Stimulated activated CD8-positive, alpha-beta memory T cell treated with anti-CD3 and anti-CD28 coated beads, Interleukin-4, amount 100 ng/mL, for 1 hour (primary cell): ENCODE measurements around the gene DLGAP1.

ENCODE experiments used
- DNase-seq, 2 donors: peaks; one replicate each; pipeline ENCODE4 v3.0.0-alpha.2; 2020; ENCODE audit warnings: low read depth in 2 of 2, low spot score in 1 of 2

The DLGAP1 gene

DNA sequence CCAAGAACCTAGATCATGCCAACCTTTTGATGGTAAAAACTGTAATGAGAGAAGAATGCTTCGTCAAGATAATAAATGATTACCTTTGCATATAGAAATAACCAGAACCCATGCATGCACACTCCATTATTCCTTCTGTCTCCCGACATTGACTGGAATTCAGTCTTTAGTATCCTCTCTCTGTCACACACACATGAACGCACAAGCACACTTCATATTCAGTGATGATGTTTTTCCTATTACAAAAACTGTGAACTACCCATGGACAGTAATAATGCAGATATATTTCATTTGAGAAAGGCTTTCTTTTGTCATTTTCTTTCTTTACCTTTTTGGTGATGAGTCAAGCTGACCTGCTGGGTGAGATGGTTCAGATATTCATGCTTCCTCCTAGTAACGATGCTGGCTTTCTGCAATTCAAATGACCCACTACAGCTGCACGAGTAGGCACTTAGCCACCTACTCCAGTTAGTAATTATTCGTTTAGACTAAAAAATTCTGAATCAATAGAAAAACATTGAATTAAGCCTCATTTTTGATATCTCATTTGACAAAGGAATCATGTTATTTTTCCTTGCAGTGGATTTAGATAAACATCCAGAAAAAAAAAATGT, 623.0 kb downstream of the DLGAP1 start:
- no peak for DNase-seq

DNA sequence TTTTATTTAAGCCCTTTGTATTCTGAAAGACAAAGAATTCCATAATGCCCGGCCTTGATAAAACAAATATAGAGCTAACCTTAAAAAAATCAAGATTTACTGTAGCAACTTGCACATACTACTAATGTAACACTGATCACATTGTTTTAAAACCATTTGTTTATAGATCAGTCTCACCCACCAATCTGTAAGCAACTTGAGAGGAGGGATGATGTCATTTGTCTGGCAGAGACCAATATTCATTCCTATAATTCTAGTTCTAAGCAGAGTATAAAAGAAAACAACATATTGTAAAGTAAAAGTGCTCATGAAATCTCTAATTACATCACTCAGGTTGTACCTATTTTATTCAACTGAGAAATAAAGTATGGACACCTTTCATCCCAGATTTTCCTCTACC, 624.5 kb downstream of the DLGAP1 start:
- DNase-seq = no peak

GRCh38 chr18:3827236-3827845, 627.8 kb downstream of the DLGAP1 start:
- no peak for DNase-seq

DNA sequence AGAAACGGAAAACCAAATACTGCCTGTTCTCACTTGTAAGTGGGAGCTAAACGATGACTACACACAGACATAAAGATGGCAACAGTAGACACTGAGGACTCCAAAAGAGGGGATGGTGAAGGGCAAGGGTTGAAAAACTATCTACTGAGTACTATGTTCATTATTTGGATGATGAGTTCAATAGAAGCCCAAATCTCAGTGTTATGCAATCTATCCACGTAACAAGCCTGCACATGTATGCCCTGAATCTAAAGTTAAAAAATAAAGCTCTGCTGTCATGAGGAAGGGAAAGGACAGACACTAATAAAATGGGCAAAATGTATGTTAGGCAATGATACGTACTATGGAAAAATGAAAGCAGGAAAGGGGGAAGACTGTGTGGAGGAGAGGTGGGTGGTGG, 629.1 kb downstream of the DLGAP1 start:
- no peak for DNase-seq

- no peak for DNase-seq
Measured at GRCh38 chr18:3824101-3824500, 631.0 kb downstream of the DLGAP1 start.

- no peak for DNase-seq
Measured at GRCh38 chr18:3823073-3823472, 632.0 kb downstream of the DLGAP1 start.

DNA sequence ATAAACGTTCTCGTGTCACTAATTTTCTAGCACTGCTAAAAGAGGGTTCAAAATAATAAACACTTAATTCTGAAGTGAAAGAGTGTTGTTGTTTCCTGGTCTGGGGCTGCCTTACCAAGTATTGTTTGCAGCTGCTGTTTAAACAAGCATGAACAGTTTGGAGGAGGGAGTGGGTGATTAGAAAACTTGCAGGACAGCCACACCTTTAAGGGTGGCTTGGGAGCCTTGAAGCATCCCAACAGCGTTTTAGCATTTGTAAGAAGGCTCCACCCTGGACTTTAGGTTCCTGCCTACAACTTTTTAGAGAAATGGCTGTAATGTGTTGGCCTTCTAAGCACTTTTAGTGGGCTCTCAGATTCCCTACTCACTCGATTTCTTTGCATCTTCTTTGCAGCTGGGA, 633.6 kb downstream of the DLGAP1 start:
- DNase-seq = no peak

- DNase-seq = no peak
Measured at GRCh38 chr18:3819961-3820360, 635.1 kb downstream of the DLGAP1 start.

DNA sequence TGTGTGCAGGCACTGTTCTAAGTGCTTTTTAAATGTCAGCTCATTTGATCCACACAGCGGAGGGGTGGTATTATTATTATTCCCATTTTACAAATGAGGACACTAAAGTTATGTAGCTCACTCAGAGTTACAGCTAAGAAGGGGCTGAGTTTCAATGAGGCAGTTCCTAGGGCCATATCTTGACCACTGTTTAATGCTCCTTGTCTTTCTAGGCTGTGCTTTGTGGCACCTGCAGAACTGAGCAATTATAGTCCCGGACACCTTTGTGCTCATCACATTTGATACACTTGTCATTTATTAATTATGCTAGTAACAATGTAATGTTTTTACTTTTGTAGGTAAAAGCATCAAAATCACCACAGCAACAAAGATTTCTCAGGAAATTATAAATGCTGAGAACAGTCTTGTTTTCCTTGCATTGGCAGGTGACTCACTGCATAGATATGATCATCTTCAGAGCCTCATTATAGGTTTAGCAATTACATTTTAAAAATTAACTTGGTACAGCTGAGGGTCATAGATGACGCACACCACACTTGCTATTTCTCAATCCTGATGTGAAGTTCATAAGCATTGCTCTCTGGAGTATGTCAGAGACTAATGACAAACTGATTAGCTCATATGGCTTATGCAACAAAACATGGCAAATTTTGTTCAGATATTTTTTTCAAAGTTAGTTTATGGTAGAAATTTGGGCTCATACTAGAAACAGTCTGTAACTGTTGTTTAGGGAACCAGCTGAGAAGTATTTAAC, 638.3 kb downstream of the DLGAP1 start:
- no peak for DNase-seq

GRCh38 chr18:3815991-3816390, 639.1 kb downstream of the DLGAP1 start:
- no peak for DNase-seq

GRCh38 chr18:3814816-3815215, 640.3 kb downstream of the DLGAP1 start:
- no peak for DNase-seq

DNA sequence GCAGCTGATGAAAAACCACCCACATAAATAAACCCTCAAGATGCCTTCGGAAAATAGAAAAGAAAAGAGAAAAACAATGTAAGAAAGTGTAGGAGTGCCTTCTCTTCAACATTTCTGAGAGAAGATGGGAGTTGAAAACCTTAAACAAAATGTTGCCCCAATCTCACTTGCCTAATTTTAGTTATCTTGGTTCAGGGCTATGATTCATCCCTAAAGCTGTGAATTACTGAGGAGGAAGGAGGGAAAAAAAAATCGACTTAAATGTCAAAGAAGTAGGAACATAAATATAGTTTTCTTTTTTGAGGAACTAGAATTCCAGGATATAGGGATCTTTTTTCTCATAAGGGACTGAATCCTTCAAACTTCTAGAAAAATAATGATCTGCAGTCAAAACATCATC, 644.8 kb downstream of the DLGAP1 start:
- DNase-seq = no peak

- no peak for DNase-seq
Measured at GRCh38 chr18:3808985-3809780, 645.9 kb downstream of the DLGAP1 start.

GRCh38 chr18:3806656-3807055, 648.5 kb downstream of the DLGAP1 start:
- no peak for DNase-seq

DNA sequence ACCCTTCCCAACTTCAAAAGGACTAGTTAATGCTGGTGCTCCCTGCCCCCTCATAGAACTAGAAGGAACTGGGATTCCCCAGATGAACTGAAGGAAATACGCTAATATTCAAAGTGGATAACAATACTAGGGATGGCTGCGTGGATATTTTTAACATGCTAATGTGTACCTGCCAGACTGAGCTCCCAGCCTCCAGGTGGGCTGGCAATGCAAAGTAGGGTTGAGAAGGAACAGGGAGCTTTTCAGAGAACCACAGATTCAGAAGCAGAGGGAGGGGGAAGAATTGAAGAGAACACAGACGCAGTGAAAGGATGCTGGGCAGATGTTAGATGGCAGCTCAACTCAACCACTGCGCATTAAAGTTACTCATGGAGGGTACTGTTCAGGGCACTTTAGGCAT, 650.8 kb downstream of the DLGAP1 start:
- no peak for DNase-seq

- no peak for DNase-seq
Measured at GRCh38 chr18:3803350-3803749, 651.8 kb downstream of the DLGAP1 start.

DNA sequence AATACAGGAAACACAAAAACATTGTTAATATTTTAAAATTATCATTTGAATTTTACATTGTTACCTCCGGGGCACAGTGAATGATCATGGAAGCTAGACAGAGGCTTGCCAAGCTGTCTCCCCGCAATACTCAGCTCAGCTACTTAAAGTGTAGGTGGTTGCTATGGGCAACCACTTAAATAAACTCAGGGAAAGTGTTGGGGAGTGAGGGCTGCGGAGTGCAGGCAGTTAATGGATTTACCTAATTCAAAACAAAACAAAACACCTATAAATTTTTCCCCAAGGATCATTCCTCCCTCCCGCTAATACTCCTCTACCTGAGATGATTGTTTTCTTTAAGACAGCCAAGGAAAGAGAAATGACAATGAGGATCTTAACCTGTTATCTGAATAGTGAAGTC, 655.6 kb downstream of the DLGAP1 start:
- DNase-seq = no peak

DNA sequence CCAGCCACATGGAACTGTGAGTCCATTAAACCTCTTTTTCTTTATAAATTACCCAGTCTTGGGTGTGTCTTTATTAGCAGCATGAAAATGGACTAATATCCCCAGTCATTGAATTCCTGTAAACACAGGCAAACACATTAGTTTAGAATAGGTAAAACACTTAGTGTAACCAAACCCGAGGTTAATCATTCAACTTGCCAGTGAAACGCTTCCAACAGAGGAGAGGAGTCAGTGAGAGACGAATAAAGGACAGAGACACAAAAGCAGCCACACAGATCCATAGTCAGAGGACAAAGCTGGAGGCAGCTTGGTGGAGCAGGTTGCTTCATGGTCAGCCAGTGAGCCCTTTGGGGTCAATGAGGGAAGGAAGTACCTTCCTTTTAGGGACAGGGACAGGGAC, 657.1 kb downstream of the DLGAP1 start:
- no peak for DNase-seq

GRCh38 chr18:3796434-3796833, 658.7 kb downstream of the DLGAP1 start:
- no peak for DNase-seq

DNA sequence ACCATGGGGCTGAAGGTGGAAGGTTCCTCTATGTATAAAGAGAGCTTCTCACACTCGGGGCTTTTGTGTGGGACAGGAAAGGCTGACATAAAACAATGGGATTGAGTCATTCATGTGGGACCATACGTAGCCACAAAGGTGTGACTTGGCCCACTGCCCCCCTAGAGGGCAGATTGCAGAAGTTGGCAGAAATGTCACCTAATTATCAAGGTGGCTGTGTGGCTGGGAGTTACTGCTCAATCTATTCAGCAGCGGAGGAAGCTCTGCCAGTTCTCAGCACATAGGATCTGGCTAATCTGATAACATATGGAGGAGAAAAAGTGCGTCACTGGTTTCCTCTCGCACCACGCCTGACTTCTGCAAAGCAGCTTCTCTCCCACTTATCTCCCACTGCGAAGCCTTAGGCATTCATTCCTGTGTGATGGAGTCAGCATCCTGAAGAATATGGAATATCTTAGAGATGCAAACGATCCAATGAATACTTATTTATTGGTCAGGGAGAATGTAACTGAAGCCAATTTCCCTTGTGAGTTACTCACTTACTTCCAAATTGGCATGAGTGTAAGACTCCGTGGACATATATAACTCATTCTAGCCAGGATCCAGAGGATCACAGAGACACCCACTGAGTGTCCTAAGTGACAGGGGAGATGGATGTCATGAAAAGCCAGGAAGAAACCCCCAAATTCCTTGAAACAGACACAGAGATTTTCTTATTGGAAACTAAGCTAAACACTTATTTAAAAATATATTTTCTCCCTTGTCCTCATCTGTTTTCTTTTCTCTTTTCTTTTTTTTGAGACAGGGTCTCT, 660.4 kb downstream of the DLGAP1 start:
- no peak for DNase-seq

DNA sequence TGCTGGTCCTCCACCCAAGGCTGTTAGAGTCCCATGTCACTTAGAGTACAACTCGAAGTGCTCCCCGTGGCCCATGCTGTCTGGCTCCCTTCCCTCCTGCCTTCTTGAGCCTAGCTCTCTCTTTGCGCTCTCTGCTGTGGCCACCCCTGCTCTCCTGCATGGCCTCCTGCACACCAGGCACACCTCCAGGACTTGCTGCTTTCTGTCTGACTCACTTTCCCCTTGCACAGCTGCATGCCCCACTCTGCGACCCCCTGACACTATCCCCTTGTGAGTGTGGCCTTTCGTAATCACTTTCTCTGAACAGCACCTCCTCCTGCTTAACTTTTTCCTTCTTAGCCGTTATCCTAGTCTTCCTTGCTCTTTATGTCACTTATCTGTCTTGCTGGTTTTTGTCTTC, 661.6 kb downstream of the DLGAP1 start:
- no peak for DNase-seq
